ENCODE measurements around the gene ATP2A3.
A peak's percentile ranks its signal among the peaks of the same experiment; 100 is the strongest.

Gene ATP2A3

GRCh38 chr17:3978421-3979289 lies 14.4 kb upstream of the ATP2A3 start:
- H3K4me3 ChIP-seq (replicated peaks in 1 of 2; ENCODE audit: low read depth in 2 of 2, low read length in 2 of 2): no peak overlapping the region
- DNase-seq (ENCODE audit: low read depth in 2 of 2): peak; percentile 53 to 64
- no peak for TF ChIP-seq CTCF (IDR thresholded peaks at IDR 0.05; ENCODE audit: low read depth, low read length)

- no peak for DNase-seq (ENCODE audit: low read depth in 2 of 2)
- TF ChIP-seq CTCF (IDR thresholded peaks at IDR 0.05; ENCODE audit: low read depth, low read length): no peak
- H3K4me3 ChIP-seq (replicated peaks in 1 of 2; ENCODE audit: low read depth in 2 of 2, low read length in 2 of 2): no peak overlapping the region
Observed at GRCh38 chr17:3977387-3977786, 13.2 kb upstream of the ATP2A3 start.

GRCh38 chr17:3976675-3977171 lies 12.5 kb upstream of the ATP2A3 start:
- no peak for TF ChIP-seq CTCF (IDR thresholded peaks at IDR 0.05; ENCODE audit: low read depth, low read length)
- no peak for DNase-seq (ENCODE audit: low read depth in 2 of 2)
- no peak overlapping the region for H3K4me3 ChIP-seq (replicated peaks in 1 of 2; ENCODE audit: low read depth in 2 of 2, low read length in 2 of 2)

- no peak overlapping the region for H3K4me3 ChIP-seq (replicated peaks in 1 of 2; ENCODE audit: low read depth in 2 of 2, low read length in 2 of 2)
- no peak for DNase-seq (ENCODE audit: low read depth in 2 of 2)
- no peak for TF ChIP-seq CTCF (IDR thresholded peaks at IDR 0.05; ENCODE audit: low read depth, low read length)
Observed at GRCh38 chr17:3974980-3975379, 10.7 kb upstream of the ATP2A3 start.

GRCh38 chr17:3974138-3974687 lies 10.0 kb upstream of the ATP2A3 start:
- TF ChIP-seq CTCF (IDR thresholded peaks at IDR 0.05; ENCODE audit: low read depth, low read length): no peak
- no peak overlapping the region for H3K4me3 ChIP-seq (replicated peaks in 1 of 2; ENCODE audit: low read depth in 2 of 2, low read length in 2 of 2)
- DNase-seq (ENCODE audit: low read depth in 2 of 2): no peak

GRCh38 chr17:3973495-3974137 lies 9.4 kb upstream of the ATP2A3 start:
- no peak for TF ChIP-seq CTCF (IDR thresholded peaks at IDR 0.05; ENCODE audit: low read depth, low read length)
- H3K4me3 ChIP-seq (replicated peaks in 1 of 2; ENCODE audit: low read depth in 2 of 2, low read length in 2 of 2): no peak overlapping the region
- DNase-seq (ENCODE audit: low read depth in 2 of 2): no peak
